Ovary (tissue), 3 donors: Measurements from ENCODE around the gene SLCO4C1.

ENCODE experiments used
- CTCF ChIP-seq, 3 donors: fragments of 450-650 bp in 2 of 3; fragments of 200-600 bp in 1 of 3; IDR thresholded peaks; one replicate each; pipeline versions ENCODE4 v1.5.1 to v1.8.0; 2016 to 2022; ENCODE audit warnings: antibody characterized with exemption in 3 of 3, mild to moderate bottlenecking in 1 of 3
- POLR2A ChIP-seq: fragments of 450-650 bp; IDR thresholded peaks from one replicate; pipeline ENCODE4 v1.6.1; 2017; ENCODE audit warnings: antibody characterized with exemption, mild to moderate bottlenecking, moderate library complexity
- donor health status: DM: no; HTN: no; CAD: no.

GRCh38 chr5:102277144-102277543, 18.9 kb downstream of the SLCO4C1 start:
- TF ChIP-seq CTCF (IDR thresholded peaks at IDR 0.05), result no peak
- no peak for TF ChIP-seq POLR2A
